Activated CD4-positive, alpha-beta T cell treated with anti-CD3 and anti-CD28 coated beads for 4 hours (primary cell): ENCODE data around the gene ACSBG1.

ENCODE experiments used
- DNase-seq, 2 donors: peaks; one replicate each; pipeline ENCODE4 v3.0.0-alpha.2; 2020

ACSBG1 gene

DNA sequence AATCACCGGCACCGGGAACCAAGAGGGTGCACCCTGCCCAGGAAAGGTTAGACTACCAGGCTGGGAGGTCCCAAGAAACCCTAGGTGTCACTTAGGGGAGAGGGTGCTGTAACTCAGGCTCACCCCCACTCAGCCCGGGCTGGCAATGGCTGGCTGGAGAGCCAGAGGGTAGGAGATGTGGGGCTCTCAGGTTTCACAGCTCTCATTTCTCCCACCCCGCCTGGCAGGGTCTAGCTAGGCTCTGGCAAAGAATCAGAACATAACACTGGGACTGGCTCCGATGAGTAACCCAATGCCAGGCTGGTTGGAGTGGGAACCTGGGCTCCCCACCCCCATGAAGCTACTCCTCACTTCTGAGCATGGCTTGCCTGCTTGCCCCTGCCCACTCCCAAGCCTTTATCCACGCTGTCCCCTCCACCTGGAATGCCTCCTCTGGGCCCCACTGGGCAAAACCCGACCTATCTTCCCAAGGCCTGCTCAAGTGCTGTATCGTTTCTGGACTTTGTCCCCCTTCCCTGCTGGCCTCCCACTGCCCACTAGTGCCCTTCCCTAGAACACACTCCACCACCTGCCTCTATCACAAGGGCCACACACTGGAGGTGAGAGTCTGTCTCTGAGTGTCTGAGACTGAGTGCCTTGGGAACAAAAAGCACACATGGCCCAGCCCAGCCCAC is 105.2 kb downstream of the ACSBG1 start:
- no peak for DNase-seq

DNA sequence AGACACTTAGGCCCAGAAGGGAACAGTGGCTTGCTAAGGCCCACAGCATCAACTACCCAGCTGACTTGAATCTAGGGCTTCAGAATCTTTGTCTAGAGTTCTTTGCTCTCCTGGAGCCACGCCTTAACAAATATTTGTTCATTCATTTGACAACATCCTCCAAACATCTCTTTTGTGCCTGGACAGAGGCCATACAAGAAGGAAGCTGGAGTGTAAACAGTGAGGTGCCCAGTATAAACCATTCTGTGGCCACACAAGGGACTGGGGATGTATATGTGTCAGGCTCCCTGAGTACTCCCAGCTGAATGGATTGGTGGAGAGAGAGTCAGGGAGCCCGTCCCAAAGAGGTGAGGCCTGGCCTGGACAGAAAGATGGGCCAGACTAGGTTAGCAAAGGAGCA is 106.5 kb downstream of the ACSBG1 start:
- DNase-seq = no peak

DNA sequence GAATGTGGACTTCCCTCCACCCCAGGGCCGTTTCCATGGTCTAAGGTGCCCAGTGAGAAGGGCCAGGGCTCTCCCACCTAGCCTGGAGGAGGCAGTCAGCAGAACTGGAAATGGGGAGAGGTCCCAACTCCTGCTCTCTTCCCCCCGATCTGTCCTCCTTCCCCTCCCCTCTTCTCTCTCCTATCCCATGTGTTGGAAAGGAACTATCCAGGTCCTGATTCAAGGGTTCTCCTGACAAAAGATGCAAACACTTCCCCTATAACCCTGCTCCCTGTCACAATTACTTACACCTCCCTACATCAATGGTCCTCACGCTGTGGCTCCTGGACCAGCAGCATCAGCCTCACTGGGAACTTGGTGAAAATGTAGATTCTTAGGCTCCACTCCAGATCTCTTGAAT is 109.1 kb downstream of the ACSBG1 start:
- no peak for DNase-seq

DNA sequence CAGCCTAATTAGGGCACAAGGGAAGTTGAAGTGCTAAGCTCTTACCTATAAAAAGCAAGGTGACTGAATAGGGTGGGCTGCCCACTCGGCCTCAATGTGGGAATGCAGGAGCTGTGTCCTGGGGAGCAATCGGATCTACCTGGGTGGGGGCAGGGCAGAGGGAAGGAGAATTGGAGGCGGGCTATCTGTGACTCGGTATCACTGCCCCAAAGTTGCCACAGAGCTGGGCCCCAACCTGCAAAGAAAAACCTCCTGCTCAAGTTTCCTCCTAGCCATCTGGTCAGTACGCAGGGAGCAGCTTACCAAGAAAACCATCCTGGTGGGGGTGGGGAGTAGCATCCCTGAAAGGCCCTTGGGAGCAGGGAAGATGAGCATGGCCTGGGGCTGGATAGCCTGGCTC is 113.8 kb downstream of the ACSBG1 start:
- no peak for DNase-seq
